HK-2 (cell line): ENCODE data around the gene CPT1B.

Experiments used
- DNase-seq: peaks from one replicate; pipeline ENCODE4 v3.0.0-alpha.2; 2018; ENCODE audit not compliant: unreplicated experiment

The CPT1B gene

DNA sequence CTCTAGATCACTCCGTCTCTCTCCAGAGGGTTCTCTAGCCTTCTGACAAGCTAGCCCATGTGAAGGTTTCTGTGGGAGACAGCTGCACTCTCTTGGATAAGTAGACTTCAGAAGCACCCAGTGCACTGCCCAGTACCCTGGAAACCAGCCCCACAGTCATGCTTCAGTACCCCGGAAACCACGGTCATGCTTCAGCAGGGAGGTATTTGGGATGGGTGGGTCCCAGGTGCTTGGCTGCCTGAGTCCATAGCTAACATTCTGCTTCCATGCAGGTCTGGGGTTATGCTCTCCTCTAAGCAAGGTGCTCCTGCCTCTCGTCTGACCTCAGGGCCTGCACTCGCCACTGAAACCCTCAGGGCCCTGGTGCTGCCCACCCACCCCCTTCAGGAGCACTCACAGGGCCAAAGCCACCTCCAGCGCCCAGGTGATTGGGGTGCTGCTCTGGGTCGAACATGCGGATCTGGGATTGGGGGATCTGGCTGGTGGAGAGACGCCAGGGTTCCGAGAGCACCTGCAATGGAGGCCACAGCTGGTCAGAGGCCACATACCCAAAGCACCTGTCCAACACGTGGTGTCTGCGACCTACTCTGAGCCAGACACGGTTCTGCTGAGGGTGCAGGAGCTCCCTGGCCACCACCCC, 8.2 kb downstream of the CPT1B start:
- peak; percentile 62 for DNase-seq

DNA sequence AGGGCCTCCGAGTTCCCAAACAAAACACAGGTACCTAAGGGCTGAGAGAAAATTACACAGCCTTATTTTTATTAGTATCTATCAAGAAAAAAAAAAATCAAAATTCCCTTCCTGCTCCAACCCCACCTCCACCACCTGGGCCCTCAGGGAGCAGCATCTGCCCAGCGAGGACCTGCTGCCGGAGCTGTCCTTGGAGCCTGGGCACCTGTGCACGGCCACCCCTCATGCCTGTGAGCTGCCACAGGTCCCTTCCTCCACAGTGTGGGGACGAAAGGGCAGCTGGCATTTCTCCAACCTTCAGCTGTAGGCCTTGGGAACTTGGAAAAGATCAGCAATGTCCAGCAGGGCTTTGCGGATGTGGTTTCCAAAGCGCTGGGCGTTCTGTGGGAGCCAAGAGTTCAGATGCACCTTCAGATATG, 9.2 kb downstream of the CPT1B start:
- no peak for DNase-seq

DNA sequence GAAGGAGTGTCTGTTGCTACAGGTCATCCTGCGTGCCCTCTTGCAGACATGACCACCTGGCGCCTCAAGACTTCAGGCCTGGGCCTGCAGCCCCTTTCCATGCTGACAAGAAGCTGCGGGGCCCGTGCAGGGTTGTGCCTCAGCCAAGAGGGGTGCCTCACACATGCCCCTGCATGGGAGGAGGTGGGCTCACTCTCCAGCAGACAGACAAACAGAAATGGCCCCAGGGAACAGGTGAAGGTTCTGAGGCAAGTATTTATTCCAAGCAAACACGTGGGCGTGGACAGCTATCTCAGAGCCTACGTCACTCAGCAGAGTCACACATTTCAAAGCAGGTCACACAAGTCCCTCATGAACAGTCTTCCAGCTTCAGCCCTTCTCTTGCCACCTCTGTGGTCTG, 9.6 kb downstream of the CPT1B start:
- DNase-seq = no peak

DNA sequence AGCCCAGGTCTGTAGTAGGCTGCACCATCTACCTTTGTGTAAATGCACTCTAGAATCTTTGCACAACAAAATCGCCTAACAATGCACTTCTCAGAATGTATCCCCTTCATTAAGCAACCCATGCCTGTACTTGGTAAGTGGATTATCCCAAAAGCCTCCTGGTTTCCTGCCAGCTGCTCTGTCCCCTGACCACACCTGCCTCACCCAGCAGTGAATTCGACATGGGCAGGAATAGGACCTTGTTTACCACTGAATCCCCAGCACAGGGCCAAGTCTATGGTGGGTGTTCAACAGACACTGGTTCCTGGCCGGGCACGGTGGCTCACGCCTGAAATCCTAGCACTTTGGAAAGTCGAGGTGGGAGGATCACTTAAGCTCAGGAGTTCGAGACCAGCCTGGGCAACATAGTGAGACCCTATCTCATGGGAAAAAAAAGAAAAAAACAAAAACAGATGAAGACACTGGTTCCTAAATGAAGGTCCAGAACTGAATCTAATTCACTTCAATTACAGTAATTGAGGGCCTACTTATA, 10.4 kb downstream of the CPT1B start:
- DNase-seq = no peak

DNA sequence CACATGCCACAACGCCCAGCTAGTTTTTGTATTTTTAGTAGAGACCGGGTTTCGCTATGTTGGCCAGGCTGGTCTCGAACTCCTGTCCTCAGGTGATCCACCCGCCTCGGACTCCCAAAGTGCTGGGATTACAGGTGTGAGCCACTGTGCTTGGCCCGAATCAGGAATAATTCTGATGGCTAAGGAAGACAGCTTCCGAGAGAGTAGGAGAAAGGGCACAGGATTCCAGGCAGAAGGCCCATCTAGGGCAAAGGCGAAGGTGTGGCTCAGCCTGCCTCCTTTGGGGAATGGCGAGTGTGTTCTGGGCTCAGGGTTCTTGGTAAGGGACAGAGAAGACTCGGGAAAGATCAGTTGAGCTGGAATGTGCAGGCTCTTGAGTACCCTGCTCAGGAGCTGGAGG, 13.9 kb downstream of the CPT1B start:
- DNase-seq = no peak

DNA sequence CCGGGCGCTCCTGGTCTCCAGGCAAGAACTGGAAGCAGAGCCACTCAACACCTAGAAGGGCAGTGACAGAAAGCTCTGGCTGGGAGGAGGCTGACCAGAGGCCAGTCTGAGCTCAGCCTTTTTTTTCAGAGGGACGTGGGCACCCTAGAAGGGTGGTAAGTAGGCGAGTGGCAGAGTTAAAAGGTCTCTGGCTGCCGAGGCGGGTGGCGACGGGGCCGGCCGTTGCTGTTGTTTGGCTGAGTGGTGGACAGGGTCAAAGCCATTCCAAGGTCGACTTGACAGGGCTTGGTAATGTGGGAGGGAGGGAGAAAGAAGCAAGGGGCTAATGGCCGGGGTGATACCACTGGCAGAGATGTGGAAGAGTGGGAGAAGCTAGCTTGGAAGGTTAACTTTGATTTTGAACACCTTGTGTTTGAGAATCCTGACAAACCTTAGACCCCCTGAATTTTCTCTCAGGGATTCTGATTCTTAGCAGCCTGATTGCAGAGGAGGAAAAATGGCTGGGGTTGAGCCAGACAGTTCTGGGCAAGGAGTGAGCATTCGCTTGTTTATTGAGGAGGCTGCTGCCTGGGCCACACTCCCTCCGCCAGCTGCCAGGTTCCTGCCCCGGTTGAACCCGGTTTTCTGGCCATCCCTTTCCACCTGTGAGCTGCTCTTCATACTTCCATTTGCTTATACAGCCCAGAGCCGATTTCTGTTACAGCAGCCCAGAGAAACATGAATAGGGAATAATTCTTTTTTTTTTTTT, 14.6 kb downstream of the CPT1B start:
- no peak for DNase-seq

DNA sequence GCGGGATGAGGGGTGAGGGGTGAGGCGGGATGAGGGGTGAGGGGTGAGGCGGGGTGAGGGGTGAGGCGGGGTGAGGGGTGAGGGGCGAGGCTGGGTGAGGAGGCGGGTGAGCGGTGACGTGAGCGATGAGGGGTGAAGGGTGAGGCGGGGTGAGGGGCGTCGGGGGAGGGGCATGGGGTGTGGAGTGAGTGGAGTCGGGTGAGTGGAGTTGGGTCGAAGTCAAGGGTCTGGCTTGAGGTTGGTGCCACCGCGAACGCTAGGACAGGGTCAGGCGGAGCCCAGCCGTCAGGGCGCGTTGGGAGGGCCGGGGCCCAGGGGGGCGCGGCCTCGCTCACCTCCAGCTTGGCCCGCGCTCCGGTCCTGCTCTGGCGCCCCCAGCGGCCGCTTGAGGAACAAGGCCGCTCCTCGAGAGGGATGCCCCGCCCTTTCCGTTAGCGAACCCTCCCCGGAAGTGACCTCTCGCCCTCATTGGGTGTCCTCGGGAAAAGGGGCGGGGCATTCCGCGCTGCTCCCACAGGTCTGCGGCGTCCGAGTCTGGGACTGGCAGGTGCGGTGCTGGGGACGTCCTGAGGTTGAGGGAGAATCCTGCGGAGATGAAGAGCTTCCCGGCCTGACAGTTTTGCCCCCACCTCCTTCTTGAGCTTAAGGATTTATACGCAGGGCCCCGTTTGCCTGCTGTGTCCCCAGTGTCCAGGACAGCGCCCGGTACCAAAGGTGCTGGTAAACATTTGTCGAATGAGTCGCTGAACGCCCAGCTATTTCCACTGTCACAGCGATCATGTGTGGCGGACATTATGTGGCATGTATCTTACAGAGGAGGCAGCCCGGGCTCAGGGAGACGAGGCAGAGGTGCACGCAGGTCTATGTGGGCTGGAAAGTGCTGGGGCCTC, 15.5 kb downstream of the CPT1B start, which contains the start of gene SYCE3:
Gene SYCE3, minus strand, starts transcription at position 397 of the 890 bp plus-strand sequence. CDS start 6,514 bp downstream, outside the sequence.
- DNase-seq = peak; percentile 96

DNA sequence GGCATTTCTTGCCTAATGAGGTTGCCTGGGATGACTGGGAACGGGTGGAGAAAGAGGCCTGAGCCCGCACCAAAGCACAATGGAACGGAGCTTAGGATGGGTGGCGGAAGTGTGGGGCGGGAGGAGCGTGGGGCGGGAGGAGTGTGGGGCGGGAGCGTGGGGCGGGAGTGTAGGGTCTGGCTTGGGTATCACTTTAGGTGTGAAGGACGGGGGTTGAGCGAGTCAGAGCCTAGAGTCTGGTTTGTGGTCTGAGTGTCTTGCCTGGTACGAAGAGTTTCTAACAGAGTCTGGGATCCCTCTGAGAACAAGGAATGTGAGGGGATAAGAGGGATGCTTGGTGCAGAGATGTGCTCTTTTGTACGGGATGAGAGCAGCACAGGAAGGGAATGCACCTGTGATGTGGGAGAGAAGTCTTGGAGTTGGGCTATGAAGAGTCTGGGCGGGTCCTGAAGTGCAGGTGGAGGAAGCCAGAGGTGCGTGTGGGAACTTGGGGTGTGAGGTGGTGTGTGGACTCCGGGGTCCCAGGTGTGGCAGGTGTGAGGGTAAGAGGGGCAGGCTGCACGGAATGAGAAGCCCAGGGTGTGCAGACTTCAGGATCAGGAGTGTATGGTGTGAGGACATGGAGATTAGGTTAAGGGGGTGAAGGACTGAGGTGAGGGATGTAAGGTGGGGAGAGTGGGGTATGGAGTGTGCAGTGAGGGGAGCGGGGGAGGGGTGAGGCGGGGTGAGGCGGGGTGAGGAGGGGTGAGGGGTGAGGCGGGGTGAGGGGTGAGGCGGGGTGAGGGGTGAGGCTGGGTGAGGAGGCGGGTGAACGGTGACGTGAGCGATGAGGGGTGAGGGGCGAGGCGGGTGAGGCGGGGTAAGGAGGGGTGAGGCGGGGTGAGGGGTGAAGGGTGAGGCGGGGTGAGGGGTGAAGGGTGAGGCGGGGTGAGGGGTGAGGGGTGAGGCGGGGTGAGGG, 16.5 kb downstream of the CPT1B start:
- no peak for DNase-seq

DNA sequence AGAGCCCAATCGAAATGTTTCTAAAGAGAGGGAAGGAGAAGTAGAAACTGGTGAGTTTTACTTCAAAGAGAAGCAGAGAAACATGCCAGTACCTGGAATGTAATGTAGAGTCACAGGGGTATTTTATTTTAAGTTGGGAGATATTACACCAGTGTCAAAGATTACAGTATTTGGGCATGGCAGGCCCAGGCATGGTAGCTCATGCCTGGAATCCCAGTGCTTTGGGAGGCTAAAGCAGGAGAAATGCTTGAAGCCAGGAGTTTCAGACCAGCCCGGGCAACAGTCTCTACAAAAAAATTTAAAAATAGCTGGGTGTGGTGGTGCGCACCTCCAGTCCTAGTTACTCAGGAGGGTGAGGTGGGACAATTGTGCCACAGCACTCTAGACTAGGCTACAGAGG, 18.2 kb downstream of the CPT1B start:
- no peak for DNase-seq

DNA sequence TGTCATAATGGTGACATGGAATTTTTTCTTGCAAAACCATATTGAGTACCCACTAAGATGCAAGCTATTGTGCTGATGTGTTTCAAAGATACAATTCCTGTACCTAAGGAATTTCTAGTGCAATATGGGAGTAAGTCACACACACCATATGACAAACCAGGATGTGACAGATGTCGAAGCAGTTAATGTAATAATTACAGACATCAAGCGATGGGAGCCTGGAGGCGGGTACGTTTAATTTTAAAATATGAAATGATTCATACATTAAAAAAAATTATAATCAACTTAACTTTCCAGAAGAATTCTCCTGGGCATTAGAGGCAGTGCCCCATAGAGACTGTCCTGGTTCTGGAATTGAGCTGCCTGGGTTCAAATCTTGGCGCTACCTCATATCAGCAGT, 21.5 kb downstream of the CPT1B start:
- no peak for DNase-seq

DNA sequence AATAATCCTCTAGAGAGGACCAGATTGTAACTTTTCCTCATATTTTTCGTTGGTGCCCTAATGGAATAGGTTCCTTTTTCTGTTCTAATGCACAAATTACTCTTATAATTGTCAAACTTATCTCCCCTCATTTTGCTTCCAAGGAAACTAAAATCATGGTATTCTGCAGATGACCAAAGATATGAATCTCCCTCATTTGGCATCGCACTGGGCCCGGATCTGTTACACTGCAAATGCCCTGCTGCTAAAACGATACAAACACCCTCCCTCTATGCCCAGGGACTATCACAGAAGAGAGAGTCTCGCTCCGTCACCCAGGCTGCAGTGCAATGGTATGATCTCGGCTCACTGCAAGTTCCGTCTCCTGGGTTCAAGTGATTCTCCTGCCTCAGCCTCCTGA, 24.9 kb downstream of the CPT1B start:
- no peak for DNase-seq

DNA sequence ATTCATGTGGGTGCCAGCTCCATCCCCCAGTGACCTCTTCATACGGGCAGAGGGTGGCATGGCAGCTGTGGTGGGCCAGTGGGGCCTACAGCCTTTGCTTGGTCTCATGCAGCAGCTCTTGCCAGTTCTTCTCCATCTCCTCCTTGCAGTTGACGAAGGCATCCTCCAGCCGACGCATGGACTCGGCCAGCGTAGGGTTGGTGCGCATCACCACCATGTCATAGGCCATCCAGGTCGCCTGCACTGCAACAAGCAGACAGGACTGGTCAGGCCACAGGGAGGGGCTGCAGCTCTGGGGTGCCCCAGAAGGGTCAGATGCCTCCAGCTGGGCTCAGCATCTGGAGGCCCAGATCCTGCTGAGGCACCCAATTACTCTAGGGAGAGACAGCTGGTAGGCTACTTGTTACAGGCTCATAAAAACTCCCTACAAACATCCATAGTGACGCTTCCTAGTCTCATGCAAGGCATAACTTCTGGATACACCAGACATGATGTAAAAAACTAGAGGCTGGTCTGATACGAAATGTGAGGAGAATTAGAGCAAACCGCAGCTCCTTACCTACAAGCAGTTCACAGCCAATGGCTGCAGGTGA, 27.0 kb downstream of the CPT1B start:
- DNase-seq = no peak

DNA sequence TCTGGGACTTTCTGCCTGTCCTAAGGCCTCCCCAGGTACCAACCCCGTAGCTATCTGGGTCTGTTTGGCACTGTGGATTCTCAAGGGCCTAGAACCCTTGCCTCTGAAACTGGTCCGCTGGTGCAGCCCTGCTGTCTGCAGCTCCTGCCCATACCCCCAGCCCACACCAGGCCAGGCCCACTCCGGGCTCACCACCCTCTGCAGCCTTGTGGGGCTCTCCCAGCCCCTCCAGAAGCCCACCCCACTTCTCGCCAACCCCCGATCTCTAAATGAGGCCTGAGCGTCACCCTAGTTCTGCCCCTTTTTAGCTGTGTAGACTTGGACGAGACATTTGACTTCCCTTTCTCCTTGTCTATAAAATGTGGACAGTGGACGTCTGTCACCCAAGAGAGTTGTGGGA, 27.8 kb downstream of the CPT1B start:
- no peak for DNase-seq

DNA sequence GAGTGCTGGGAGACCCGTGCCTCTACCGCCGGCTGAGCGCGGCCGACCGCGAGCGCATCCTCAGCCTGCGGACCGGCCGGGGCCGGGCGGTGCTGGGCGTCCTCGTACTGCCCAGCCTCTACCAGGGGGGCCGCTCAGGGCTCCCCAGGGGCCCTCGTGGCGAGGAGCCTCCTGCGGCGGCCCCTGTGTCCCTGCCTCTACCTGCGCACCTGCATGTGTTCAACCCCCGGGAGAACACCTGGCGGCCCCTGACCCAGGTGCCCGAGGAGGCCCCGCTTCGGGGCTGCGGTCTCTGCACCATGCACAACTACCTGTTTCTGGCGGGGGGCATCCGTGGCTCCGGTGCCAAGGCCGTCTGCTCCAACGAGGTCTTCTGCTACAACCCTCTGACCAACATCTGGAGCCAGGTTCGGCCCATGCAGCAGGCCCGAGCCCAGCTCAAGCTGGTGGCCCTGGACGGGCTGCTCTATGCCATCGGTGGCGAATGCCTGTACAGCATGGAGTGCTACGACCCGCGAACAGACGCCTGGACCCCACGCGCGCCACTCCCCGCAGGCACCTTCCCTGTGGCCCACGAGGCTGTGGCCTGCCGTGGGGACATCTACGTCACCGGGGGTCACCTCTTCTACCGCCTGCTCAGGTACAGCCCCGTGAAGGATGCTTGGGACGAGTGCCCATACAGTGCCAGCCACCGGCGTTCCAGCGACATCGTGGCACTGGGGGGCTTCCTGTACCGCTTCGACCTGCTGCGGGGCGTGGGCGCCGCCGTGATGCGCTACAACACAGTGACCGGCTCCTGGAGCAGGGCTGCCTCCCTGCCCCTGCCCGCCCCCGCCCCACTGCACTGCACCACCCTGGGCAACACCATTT, 29.1 kb downstream of the CPT1B start:
- DNase-seq = no peak

DNA sequence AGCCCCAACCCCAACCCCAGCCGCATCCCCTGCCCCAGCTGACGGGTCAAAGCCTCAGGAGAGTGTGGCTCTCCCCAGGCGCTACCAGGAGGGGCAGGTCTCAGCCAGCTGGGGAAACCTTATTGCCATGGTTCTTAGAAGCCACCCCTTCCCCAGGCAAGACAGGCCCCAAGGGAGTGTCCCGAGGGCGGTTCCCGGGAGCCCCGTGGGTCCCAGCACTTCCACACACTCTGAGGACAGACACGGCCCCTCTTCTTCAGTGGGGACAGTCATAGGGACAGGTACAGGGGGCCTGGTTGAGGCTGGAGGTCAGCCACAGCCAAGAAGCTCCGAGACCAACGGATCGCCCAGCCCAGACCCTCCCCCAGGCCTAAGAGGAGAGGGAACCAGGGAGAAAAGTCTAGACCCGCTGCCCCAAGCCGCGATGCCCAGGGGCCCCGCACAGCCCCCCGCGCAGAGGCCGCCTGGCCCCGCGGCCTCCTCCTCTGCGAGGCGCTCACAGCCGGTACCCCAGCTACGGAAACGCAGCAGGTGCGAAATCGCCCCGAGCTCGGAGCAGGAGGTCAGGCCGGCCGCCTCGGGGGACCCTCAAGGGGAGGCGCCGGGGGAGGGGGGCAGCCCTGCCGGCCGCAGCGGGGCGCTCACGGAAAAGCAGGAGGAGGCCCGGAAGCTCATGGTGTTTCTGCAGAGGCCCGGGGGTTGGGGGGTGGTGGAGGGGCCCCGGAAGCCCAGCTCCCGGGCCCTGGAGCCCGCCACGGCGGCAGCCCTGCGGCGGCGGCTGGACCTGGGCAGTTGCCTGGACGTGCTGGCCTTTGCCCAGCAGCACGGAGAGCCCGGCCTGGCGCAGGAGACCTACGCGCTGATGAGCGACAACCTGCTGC, 29.9 kb downstream of the CPT1B start:
- DNase-seq = no peak

DNA sequence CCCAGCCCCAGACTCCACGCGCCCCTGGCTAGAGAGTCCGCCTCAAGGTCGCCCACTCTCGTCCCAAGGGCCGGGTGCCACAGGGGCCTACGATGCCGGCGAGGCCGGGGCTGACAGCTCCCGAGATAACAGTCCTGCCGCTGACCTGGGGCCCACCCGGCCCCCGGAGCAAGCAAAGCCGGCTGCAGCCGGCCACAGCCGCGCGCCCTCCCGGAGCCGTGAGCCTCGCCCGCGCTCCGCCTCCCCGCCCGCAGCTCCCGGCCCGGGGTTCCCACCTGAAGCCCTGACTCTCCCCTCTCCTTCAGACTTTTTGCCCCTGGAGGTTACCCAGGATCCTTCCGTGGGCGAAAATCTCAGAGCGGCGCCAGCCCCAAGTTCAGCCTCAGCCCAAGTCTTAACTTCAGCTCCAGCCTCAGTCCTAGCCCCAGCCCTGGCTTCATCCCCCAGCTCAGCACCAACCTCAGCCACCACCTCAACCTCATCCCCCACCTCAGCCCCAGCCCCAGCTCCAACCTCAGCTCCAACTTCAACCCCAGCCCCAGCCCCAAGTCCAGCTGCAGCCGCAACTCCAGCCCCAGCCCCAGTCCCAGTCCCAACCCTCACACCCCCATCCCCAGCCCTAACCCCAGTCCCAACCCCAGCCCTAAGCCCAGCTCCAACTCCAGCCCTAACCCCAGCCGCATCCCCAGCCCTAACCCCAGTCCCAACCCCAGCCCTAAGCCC, 30.8 kb downstream of the CPT1B start:
- DNase-seq = no peak

DNA sequence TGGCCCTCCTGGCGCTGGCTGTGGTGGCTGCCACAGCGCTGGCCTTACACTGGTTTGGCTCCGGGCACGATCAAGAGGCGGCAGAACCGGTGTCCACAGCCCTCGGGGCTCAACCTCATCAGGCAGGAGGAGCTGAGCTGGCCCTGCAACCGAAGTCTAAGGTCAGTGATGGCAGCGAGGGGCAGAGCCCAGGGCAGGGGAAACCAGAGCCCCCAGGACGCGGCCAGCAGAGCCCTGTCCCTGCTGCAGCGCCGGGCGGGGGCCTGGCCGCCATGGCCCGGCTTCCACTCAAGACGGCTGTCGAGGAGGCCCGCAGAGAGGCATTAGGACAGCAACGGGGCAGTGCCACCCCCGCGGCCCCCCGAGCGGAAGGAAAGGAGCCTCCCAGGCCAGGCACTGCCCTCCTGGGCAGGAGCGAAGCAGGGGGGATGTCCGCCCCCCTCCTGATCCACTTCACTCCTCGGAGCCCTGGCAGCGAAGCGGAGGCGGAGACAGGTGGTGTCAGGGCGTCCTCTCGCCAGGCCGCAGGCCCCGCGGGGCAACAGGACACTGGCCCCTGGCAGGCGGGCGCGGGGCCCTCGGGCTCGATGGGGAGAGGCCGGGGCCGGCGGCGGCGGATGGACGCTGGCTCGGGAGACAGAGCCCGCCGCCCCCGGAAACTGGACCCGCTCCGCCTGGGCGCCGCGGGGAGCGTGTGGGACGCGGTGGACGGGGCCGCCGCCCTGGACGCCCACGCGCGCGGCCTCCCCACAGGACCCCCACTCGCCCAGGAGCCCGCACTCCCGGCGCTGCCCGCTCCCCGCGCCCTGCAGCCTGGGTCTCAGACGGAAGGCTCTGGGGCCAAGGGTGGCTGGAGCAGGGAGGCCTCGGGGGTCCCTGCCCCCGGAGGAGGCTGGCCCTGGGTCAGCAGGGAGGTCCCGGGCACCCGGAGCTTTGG, 31.6 kb downstream of the CPT1B start:
- DNase-seq = no peak
